Neutrophil (primary cell): ENCODE results near the gene SH2D2A.
A peak's percentile ranks its signal among the peaks of the same experiment; 100 is the strongest.

Experiments used
- H3K27ac ChIP-seq: fragments of 200-600 bp; sonication (generic); 2 replicates; pipeline ENCODE4 v1.5.1; 2016; ENCODE audit warnings: mild to moderate bottlenecking, moderate library complexity
- H3K27me3 ChIP-seq: fragments of 200-600 bp; sonication (generic); 2 replicates; pipeline ENCODE4 v1.6.0; 2016; ENCODE audit warnings: mild to moderate bottlenecking
- H3K36me3 ChIP-seq: fragments of 200-600 bp; sonication (generic); 2 replicates; pipeline ENCODE4 v1.5.1; 2017
- H3K4me1 ChIP-seq, 2 experiments: fragments of 200-600 bp in 1 of 2; sonication (generic) in 1 of 2; 1 replicate in 1 of 2; 2 replicates in 1 of 2; pipeline versions ENCODE4 v1.5.1 to v1.6.1; 2013 to 2016; ENCODE audit warnings: low read depth in 1 of 2, low read length in 1 of 2, mild to moderate bottlenecking in 1 of 2, moderate library complexity in 1 of 2; ENCODE audit not compliant: control insufficient read depth in 1 of 2, insufficient read depth in 1 of 2
- H3K4me3 ChIP-seq, 2 experiments: fragments of 200-600 bp in 1 of 2; sonication (generic) in 1 of 2; 1 replicate in 1 of 2; 2 replicates in 1 of 2; pipeline ENCODE4 v1.5.1; 2013 to 2016; ENCODE audit warnings: low read depth in 1 of 2, low read length in 1 of 2, mild to moderate bottlenecking in 1 of 2, moderate library complexity in 1 of 2
- H3K9me3 ChIP-seq: fragments of 200-600 bp; sonication (generic); 2 replicates; pipeline ENCODE4 v1.5.1; 2016
- TF ChIP-seq, protein P1 (sequence below): fragments of 200-600 bp; sonication (generic); IDR thresholded peaks from 2 replicates; pipeline ENCODE4 v1.5.1; 2016; ENCODE audit warnings: antibody characterized with exemption

Gene SH2D2A

GRCh38 chr1:156839426-156840109 lies 22.9 kb upstream of the SH2D2A start:
- Histone ChIP-seq H3K4me1 (no peaks in the 10 kb centered on the region), H3K36me3 (no peaks in the 10 kb centered on the region), H3K9me3 (no peaks in the 10 kb centered on the region), H3K27ac (no peak overlapping the region), H3K4me3 (no peak overlapping the region), H3K27me3 (peaks cover 98% of the 10 kb centered on the region)
- TF ChIP-seq, protein P1, sequence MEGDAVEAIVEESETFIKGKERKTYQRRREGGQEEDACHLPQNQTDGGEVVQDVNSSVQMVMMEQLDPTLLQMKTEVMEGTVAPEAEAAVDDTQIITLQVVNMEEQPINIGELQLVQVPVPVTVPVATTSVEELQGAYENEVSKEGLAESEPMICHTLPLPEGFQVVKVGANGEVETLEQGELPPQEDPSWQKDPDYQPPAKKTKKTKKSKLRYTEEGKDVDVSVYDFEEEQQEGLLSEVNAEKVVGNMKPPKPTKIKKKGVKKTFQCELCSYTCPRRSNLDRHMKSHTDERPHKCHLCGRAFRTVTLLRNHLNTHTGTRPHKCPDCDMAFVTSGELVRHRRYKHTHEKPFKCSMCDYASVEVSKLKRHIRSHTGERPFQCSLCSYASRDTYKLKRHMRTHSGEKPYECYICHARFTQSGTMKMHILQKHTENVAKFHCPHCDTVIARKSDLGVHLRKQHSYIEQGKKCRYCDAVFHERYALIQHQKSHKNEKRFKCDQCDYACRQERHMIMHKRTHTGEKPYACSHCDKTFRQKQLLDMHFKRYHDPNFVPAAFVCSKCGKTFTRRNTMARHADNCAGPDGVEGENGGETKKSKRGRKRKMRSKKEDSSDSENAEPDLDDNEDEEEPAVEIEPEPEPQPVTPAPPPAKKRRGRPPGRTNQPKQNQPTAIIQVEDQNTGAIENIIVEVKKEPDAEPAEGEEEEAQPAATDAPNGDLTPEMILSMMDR, result no peak

GRCh38 chr1:156838972-156839371 lies 22.3 kb upstream of the SH2D2A start:
- H3K27ac ChIP-seq, result no peak overlapping the region
- H3K4me3 ChIP-seq, result no peak overlapping the region
- no peaks in the 10 kb centered on the region for H3K4me1 ChIP-seq
- no peaks in the 10 kb centered on the region for H3K36me3 ChIP-seq
- H3K9me3 ChIP-seq, result no peaks in the 10 kb centered on the region
- TF ChIP-seq, protein P1, result peak; percentile 42
- H3K27me3 ChIP-seq, result peaks cover 98% of the 10 kb centered on the region

DNA sequence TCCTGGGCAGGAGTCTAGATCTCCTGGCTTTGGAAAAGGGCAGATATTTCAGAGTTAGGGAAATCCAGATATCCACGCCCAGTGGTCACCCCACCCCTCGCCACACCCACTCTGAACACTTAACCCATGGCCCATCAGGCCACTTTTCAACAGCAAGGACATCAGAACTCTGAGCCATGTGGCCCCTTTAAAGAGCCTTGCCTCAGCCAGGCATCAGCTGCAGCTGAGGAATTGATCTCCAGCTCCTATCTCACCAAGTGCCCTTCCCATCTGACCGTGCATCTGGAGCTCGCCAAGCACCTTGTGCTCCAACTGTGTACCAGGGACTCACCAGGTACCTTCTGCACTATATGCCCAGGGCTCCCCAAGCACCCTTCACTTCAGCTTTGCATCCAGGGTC lies 20.2 kb upstream of the SH2D2A start:
- Histone ChIP-seq H3K27me3 (peaks cover 98% of the 10 kb centered on the region), H3K9me3 (no peaks in the 10 kb centered on the region), H3K36me3 (no peaks in the 10 kb centered on the region), H3K4me1 (no peaks in the 10 kb centered on the region), H3K4me3 (no peak overlapping the region), H3K27ac (no peak overlapping the region)
- TF ChIP-seq, protein P1, result no peak

DNA sequence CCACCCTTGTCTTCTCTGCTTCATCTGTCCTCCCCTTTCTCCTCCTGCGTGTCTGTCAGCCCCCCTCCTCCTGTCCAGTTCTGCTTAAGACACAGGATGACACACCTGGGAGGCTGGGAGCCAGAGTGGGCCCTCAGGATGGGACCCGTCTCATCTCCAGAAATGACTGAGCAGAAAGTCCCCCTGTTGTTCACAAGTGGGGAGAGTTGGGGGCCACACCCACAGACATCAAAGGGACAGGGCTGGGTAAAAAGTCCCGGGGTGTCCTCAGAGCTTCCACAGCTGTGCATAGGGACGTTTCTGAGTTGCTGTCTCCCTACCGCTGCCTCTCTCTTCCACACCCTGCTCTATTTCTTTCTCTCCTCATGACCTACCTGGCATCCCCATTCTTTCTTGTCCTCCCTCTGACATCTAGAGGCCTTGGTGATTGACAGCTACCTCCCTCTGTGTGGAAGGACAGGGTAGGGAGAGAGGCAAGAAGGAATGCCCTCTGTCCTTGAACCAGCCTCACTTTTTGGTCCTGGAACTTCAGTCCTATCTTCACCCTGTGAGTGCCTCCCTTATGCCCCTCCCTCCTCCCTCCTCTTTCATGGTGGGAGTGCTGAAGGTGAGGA lies 19.5 kb upstream of the SH2D2A start:
- Histone ChIP-seq H3K4me1 (no peaks in the 10 kb centered on the region), H3K4me3 (no peak overlapping the region), H3K36me3 (no peaks in the 10 kb centered on the region), H3K27me3 (peaks cover 98% of the 10 kb centered on the region), H3K9me3 (no peaks in the 10 kb centered on the region), H3K27ac (no peak overlapping the region)
- TF ChIP-seq, protein P1, result no peak

- Histone ChIP-seq H3K27ac (no peak overlapping the region), H3K4me1 (no peaks in the 10 kb centered on the region), H3K4me3 (no peak overlapping the region), H3K36me3 (no peaks in the 10 kb centered on the region), H3K9me3 (no peaks in the 10 kb centered on the region), H3K27me3 (peaks cover 91% of the 10 kb centered on the region)
- TF ChIP-seq, protein P1, result no peak
These were observed 17.7 kb upstream of the SH2D2A start for GRCh38 chr1:156834322-156834721.
